Astrocyte of the cerebellum (primary cell): Measurements from ENCODE around the gene PCYOX1L.
"Not testable (repeated sequence)": the region's sequence is repeated elsewhere in the genome, so short reads cannot be mapped to it uniquely, and the experiment has no call there.

Source experiments
- DNase-seq: peaks from one replicate; pipeline ENCODE4 v3.0.0-alpha.2; 2011; ENCODE audit warnings: low read depth
- H3K4me3 ChIP-seq: 2 replicates; pipeline ENCODE4 v1.5.1; 2011; ENCODE audit warnings: mild to moderate bottlenecking, low read depth, low read length, moderate library complexity
- CTCF ChIP-seq: IDR thresholded peaks from 2 replicates; pipeline ENCODE4 v1.5.1; 2012; ENCODE audit warnings: low read length, low read depth, moderate library complexity, mild to moderate bottlenecking; ENCODE audit errors: missing control alignments
- in situ Hi-C: cut with HindIII; loops from 2 replicates; pipeline ENCODE4 v1.10.0; 2017; ENCODE audit warnings: low sequenced_read_pairs

Gene PCYOX1L

GRCh38 chr5:149392718-149393117, 34.9 kb downstream of the PCYOX1L start:
- no peak overlapping the region for H3K4me3 ChIP-seq
- DNase-seq = no peak
- in situ Hi-C loops = no loop called here
- TF ChIP-seq CTCF = no peak

GRCh38 chr5:149394996-149395395, 37.1 kb downstream of the PCYOX1L start:
- H3K4me3 ChIP-seq, in situ Hi-C loops, DNase-seq: not testable (repeated sequence)

GRCh38 chr5:149397530-149397929, 39.7 kb downstream of the PCYOX1L start:
- no peak for TF ChIP-seq CTCF
- in situ Hi-C loops = no loop called here
- H3K4me3 ChIP-seq = no peak overlapping the region
- no peak for DNase-seq

- H3K4me3 ChIP-seq, DNase-seq, in situ Hi-C loops: not testable (repeated sequence)
These were observed 41.0 kb downstream of the PCYOX1L start for GRCh38 chr5:149398747-149399266.

- no peak overlapping the region for H3K4me3 ChIP-seq
- in situ Hi-C loops = no loop called here
- DNase-seq = no peak
- no peak for TF ChIP-seq CTCF
These were observed 41.9 kb downstream of the PCYOX1L start for GRCh38 chr5:149399775-149400174.

GRCh38 chr5:149400304-149400703, 42.5 kb downstream of the PCYOX1L start:
- DNase-seq = no peak
- in situ Hi-C loops = no loop called here
- H3K4me3 ChIP-seq = no peak overlapping the region
- no peak for TF ChIP-seq CTCF

- DNase-seq = no peak
- TF ChIP-seq CTCF = no peak
- H3K4me3 ChIP-seq = no peak overlapping the region
- in situ Hi-C loops = no loop called here
These were observed 43.2 kb downstream of the PCYOX1L start for GRCh38 chr5:149401051-149401450.

GRCh38 chr5:149402291-149402690, 44.4 kb downstream of the PCYOX1L start:
- no peak overlapping the region for H3K4me3 ChIP-seq
- no peak for DNase-seq
- TF ChIP-seq CTCF = no peak
- in situ Hi-C loops = no loop called here
